Left cardiac atrium (tissue), 4 donors: ENCODE results near the gene PNMA3. TPM values are rescaled to one million over a fixed set of nuclear protein-coding genes. Genes with fewer than 3 reads are reported as not detected.
"Not testable (repeated sequence)": the region's sequence is repeated elsewhere in the genome, so short reads cannot be mapped to it uniquely, and the experiment has no call there.

Source experiments
- ATAC-seq, 2 donors: fragments of 200-7000 bp; cut with Tn5 transposase; one replicate each; pipeline ENCODE4 v1.9.1; 2020; ENCODE audit warnings: mild to moderate bottlenecking in 2 of 2, moderate library complexity in 2 of 2
- DNase-seq: peaks from one replicate; pipeline ENCODE4 v3.0.0-alpha.2; 2020
- intact Hi-C, 2 donors: fragments of 100-400 bp; cut with DNase I; formaldehyde crosslinking; loops; one replicate each; pipeline versions ENCODE4 v1.14.1 to v1.15.1; 2022 to 2023
- long read RNA-seq: library from polyadenylated mRNA; unstranded; transcript quantifications from one replicate; pipeline ENCODE4 v2.0.0, GENCODE V29; 2021
- total RNA-seq, 2 donors: library from RNA; stranded (reverse); fragmentation: NEBNext Ultra II Directional; extraction: Animal tissue kit (Norgen Biotek cat#: 25700); gene quantifications; one replicate each; pipeline ENCODE4 v1.2.1, GENCODE V29; 2021
- donor health status: DM: no; HTN: yes; CAD: no.
- donor health status: DM: no; HTN: yes; CAD: no; lungs with severe emphysema.
- donor health status: DM: yes; HTN: yes; CAD: no.
- donor health status: Dilated cardiomyopathy.

Gene PNMA3
- total RNA-seq = 1 to 10 TPM in 1 of 2 donors, under 1 TPM in 1; 0.71 to 1.9 TPM
- long read RNA-seq, partial matches to known transcripts = 0 of 1 reads
- long read RNA-seq, other reads (novel, unspliced or antisense) = 1 of 1 reads

- intact Hi-C loops = no loop called here
- no peak for DNase-seq
- ATAC-seq = peak; percentile 77 to 78
Observed at GRCh38 chrX:153055871-153056749, at the start of gene PNMA3. TSS of gene PNMA3 (plus strand) at chrX:153056470. CDS start at chrX:153057056, 586 bp downstream.

- ATAC-seq, intact Hi-C loops, DNase-seq: not testable (repeated sequence)
Observed at GRCh38 chrX:153017174-153017573, 39.1 kb upstream of the PNMA3 start.

GRCh38 chrX:153019166-153019565 is 37.1 kb upstream of the PNMA3 start:
- ATAC-seq (no peak), DNase-seq (no peak)
- intact Hi-C loops = no loop called here

- intact Hi-C loops, ATAC-seq, DNase-seq: not testable (repeated sequence)
Observed at GRCh38 chrX:153026501-153026900, 29.8 kb upstream of the PNMA3 start.

GRCh38 chrX:153028487-153028886 is 27.8 kb upstream of the PNMA3 start:
- intact Hi-C loops, DNase-seq, ATAC-seq: not testable (repeated sequence)

GRCh38 chrX:153029162-153029561 is 27.1 kb upstream of the PNMA3 start:
- DNase-seq = no peak
- intact Hi-C loops = no loop called here
- ATAC-seq = no peak

GRCh38 chrX:153029875-153030274 is 26.4 kb upstream of the PNMA3 start:
- intact Hi-C loops = loop anchor here in 1 of 2 donors (5.0 kb wide), 1 partner anchor 477 kb away; no protein-coding TSS in a partner anchor
- ATAC-seq (no peak), DNase-seq (no peak)

GRCh38 chrX:153030801-153031200 is 25.5 kb upstream of the PNMA3 start:
- intact Hi-C loops = loop anchor here in 1 of 2 donors (5.0 kb wide), 1 partner anchor 476 kb away; no protein-coding TSS in a partner anchor
- ATAC-seq (no peak), DNase-seq (no peak)

- DNase-seq (peak; percentile 74), ATAC-seq (peak; percentile 88 to 93)
- intact Hi-C loops = loop anchor here in 1 of 2 donors (5.0 kb wide), 1 partner anchor 475 kb away; no protein-coding TSS in a partner anchor
Observed at GRCh38 chrX:153032397-153033118, 23.7 kb upstream of the PNMA3 start.

- DNase-seq (no peak), ATAC-seq (no peak)
- intact Hi-C loops = no loop called here
Observed at GRCh38 chrX:153049093-153049492, 7.2 kb upstream of the PNMA3 start.

- DNase-seq (no peak), ATAC-seq (no peak)
- intact Hi-C loops = no loop called here
Observed at GRCh38 chrX:153052534-153052933, 3.7 kb upstream of the PNMA3 start.

- intact Hi-C loops = no loop called here
- DNase-seq (peak; percentile 23), ATAC-seq (no peak)
Observed at GRCh38 chrX:153057281-153057680, 1.0 kb downstream of the PNMA3 start.

GRCh38 chrX:153059191-153060094 is 3.2 kb downstream of the PNMA3 start:
- DNase-seq (no peak), ATAC-seq (peak in 1 of 2 donors; percentile 21)
- intact Hi-C loops = no loop called here

- intact Hi-C loops = no loop called here
- ATAC-seq (no peak), DNase-seq (no peak)
Observed at GRCh38 chrX:153060095-153060445, 3.8 kb downstream of the PNMA3 start.

GRCh38 chrX:153061732-153062131 is 5.5 kb downstream of the PNMA3 start:
- DNase-seq (no peak), ATAC-seq (no peak)
- intact Hi-C loops = no loop called here

- intact Hi-C loops = no loop called here
- no peak for ATAC-seq
- no peak for DNase-seq
Observed at GRCh38 chrX:153063315-153063714, 7.0 kb downstream of the PNMA3 start.

GRCh38 chrX:153064061-153064460 is 7.8 kb downstream of the PNMA3 start:
- ATAC-seq = no peak

GRCh38 chrX:153065389-153065788 is 9.1 kb downstream of the PNMA3 start:
- intact Hi-C loops = no loop called here
- DNase-seq (no peak), ATAC-seq (no peak)

More at GRCh38 chrX:153064061-153064460, 7.8 kb downstream of the PNMA3 start:
- intact Hi-C loops = no loop called here
- DNase-seq = no peak

- intact Hi-C loops, ATAC-seq, DNase-seq: not testable (repeated sequence)
Observed at GRCh38 chrX:153066402-153066801, 10.1 kb downstream of the PNMA3 start.
